ENCODE data around the gene ST8SIA4. TPM values are rescaled to one million over a fixed set of nuclear protein-coding genes. Genes with fewer than 3 reads are reported as not detected.
A peak's percentile ranks its signal among the peaks of the same experiment; 100 is the strongest.

ST8SIA4 gene
- total and polyA plus RNA-seq, 10 of the 15 experiments (the other 5 are each of a cell fraction or from before 2014, with no cell fraction given), result 4.4 to 30.9 (median 19.5) TPM

DNA sequence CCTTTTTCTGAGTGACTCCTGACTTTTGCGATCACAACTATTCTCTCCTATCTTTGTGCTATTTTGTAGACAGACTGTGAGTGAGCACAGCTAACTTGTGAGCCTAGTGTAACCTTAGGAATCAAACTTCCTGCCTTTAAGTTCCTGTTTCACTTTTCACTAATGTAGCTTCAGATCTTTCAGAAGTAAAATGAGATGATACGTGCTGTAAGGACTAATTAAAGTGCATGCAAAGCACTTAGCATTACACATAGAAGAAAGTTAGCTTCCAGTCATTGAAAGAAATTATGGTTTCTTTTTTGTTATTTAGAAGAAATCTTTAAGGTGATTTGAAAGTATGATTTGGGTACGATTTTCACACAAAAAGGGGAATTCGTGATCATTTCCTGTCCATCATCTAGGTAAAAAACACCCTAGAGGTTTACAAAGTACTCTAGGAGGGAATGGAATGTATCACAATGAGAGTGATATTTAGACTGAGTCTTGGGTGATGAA is 122.7 kb downstream of the ST8SIA4 start:
- ATAC-seq (peak; percentile 78), FAIRE-seq (peak; percentile 72), DNase-seq (ENCODE audit: low read depth, low spot score) (peak; percentile 65)
- Histone ChIP-seq H3K4me2 (ENCODE audit: control insufficient read depth, insufficient read depth) (peak overlapping the region; percentile 36), H3K79me2 (ENCODE audit: control insufficient read depth, insufficient read depth, low read length) (no peaks in the 10 kb centered on the region), H3K27ac (ENCODE audit: control insufficient read depth, insufficient read depth) (peak overlapping the region; percentile 69), H3K36me3 (ENCODE audit: control insufficient read depth in 2 of 2, insufficient read depth in 2 of 2, low read length in 1 of 2) (no peaks in the 10 kb centered on the region), H4K20me1 (ENCODE audit: control insufficient read depth, insufficient read depth) (no peaks in the 10 kb centered on the region), H2AFZ (ENCODE audit: control insufficient read depth, low read depth, low read length) (peak overlapping the region; percentile 51), H3K9ac (ENCODE audit: control insufficient read depth, insufficient read depth, low read length) (peak overlapping the region; percentile 13; the same call in 1 of the 2 replicates), H3K27me3 (replicated peaks in 1 of 2; ENCODE audit: control insufficient read depth in 2 of 2, insufficient read depth in 2 of 2, low read length in 1 of 2) (no peaks in the 10 kb centered on the region), H3K4me3 (peak overlapping the region; percentile 18; the same call in 1 of the 2 replicates), H3K4me1 (ENCODE audit: control insufficient read depth, insufficient read depth, low read length) (peaks cover 27% of the 10 kb centered on the region), H3K9me3 (replicated peaks; ENCODE audit: control insufficient read depth, insufficient read depth, low read length) (no peaks in the 10 kb centered on the region; the same call in 2 of the 3 replicates)
- ChIA-PET RAD21 (ENCODE audit: unreplicated experiment) (interaction anchor here (0.7 to 11.2 kb wide), 16 partner anchors 9 to 119 kb away, joined by 3 to 345 read pairs (median 7); partner anchors contain the start of gene ST8SIA4), POLR2A (interaction anchor here (0.7 to 5.0 kb wide), 11 partner anchors 8 to 124 kb away, joined by 3 to 47 read pairs (median 4); partner anchors contain the start of gene ST8SIA4), CTCF (interaction anchor here (1.6 to 11.2 kb wide), 4 partner anchors 9 to 119 kb away, joined by 6 to 232 read pairs (median 22); partner anchors contain the start of gene ST8SIA4), SMC1A (ENCODE audit: uncharacterized antibody, unreplicated experiment) (interaction anchor here (0.7 to 11.2 kb wide), 19 partner anchors 8 to 135 kb away, joined by 3 to 389 read pairs (median 6); partner anchors contain the start of gene ST8SIA4)
- intact Hi-C loops (cut with micrococcal nuclease; ENCODE audit: unreplicated experiment), result loop anchor here (1.0 kb wide), 2 partner anchors 48 to 120 kb away; no protein-coding TSS in a partner anchor
- in situ Hi-C loops (cut with MboI), result loop anchor here (5.0 kb wide), 1 partner anchor 122 kb away; the partner anchor contains the start of gene ST8SIA4
- WGBS (ENCODE audit: insufficient coverage, insufficient replicate concordance, low lambda C conversion rate, missing lambda C conversion rate), result under 1% methylated on average over 4 of the region's 4 CpGs
- BruUV-seq (replicated peaks), result no TSS peak
- TF ChIP-seq RUNX3 (IDR thresholded peaks at IDR 0.05; ENCODE audit: low read length), result peak; percentile 31; the same call in 1 of the 2 replicates
- no peak for TF ChIP-seq GATAD2B (conservative IDR thresholded peaks at IDR 0.05; ENCODE audit: low read depth)
- TF ChIP-seq, protein P1, sequence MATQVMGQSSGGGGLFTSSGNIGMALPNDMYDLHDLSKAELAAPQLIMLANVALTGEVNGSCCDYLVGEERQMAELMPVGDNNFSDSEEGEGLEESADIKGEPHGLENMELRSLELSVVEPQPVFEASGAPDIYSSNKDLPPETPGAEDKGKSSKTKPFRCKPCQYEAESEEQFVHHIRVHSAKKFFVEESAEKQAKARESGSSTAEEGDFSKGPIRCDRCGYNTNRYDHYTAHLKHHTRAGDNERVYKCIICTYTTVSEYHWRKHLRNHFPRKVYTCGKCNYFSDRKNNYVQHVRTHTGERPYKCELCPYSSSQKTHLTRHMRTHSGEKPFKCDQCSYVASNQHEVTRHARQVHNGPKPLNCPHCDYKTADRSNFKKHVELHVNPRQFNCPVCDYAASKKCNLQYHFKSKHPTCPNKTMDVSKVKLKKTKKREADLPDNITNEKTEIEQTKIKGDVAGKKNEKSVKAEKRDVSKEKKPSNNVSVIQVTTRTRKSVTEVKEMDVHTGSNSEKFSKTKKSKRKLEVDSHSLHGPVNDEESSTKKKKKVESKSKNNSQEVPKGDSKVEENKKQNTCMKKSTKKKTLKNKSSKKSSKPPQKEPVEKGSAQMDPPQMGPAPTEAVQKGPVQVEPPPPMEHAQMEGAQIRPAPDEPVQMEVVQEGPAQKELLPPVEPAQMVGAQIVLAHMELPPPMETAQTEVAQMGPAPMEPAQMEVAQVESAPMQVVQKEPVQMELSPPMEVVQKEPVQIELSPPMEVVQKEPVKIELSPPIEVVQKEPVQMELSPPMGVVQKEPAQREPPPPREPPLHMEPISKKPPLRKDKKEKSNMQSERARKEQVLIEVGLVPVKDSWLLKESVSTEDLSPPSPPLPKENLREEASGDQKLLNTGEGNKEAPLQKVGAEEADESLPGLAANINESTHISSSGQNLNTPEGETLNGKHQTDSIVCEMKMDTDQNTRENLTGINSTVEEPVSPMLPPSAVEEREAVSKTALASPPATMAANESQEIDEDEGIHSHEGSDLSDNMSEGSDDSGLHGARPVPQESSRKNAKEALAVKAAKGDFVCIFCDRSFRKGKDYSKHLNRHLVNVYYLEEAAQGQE (IDR thresholded peaks at IDR 0.05; ENCODE audit: low read depth, low read length), result no peak
- peak in 1 of 2 experiments; percentile 84; a peak in 2 of 4 replicates for TF ChIP-seq ETV6 (conservative IDR thresholded peaks at IDR 0.05 in 1 of 2, IDR thresholded peaks at IDR 0.05 in 1 of 2; ENCODE audit: borderline replicate concordance in 1 of 2, low read depth in 1 of 2)
- TF ChIP-seq, protein P2, sequence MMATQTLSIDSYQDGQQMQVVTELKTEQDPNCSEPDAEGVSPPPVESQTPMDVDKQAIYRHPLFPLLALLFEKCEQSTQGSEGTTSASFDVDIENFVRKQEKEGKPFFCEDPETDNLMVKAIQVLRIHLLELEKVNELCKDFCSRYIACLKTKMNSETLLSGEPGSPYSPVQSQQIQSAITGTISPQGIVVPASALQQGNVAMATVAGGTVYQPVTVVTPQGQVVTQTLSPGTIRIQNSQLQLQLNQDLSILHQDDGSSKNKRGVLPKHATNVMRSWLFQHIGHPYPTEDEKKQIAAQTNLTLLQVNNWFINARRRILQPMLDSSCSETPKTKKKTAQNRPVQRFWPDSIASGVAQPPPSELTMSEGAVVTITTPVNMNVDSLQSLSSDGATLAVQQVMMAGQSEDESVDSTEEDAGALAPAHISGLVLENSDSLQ (IDR thresholded peaks at IDR 0.05), result peak; percentile 90
- TF ChIP-seq, protein P3, sequence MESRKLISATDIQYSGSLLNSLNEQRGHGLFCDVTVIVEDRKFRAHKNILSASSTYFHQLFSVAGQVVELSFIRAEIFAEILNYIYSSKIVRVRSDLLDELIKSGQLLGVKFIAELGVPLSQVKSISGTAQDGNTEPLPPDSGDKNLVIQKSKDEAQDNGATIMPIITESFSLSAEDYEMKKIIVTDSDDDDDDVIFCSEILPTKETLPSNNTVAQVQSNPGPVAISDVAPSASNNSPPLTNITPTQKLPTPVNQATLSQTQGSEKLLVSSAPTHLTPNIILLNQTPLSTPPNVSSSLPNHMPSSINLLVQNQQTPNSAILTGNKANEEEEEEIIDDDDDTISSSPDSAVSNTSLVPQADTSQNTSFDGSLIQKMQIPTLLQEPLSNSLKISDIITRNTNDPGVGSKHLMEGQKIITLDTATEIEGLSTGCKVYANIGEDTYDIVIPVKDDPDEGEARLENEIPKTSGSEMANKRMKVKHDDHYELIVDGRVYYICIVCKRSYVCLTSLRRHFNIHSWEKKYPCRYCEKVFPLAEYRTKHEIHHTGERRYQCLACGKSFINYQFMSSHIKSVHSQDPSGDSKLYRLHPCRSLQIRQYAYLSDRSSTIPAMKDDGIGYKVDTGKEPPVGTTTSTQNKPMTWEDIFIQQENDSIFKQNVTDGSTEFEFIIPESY (IDR thresholded peaks at IDR 0.05), result no peak
- TF ChIP-seq, protein P4, sequence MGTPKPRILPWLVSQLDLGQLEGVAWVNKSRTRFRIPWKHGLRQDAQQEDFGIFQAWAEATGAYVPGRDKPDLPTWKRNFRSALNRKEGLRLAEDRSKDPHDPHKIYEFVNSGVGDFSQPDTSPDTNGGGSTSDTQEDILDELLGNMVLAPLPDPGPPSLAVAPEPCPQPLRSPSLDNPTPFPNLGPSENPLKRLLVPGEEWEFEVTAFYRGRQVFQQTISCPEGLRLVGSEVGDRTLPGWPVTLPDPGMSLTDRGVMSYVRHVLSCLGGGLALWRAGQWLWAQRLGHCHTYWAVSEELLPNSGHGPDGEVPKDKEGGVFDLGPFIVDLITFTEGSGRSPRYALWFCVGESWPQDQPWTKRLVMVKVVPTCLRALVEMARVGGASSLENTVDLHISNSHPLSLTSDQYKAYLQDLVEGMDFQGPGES (IDR thresholded peaks at IDR 0.05), result no peak
- no peak for TF ChIP-seq BRCA1 (IDR thresholded peaks at IDR 0.05; ENCODE audit: low read depth, low read length)
- no peak for TF ChIP-seq ESRRA (IDR thresholded peaks at IDR 0.05; ENCODE audit: low read length)
- no peak for TF ChIP-seq RAD21 (IDR thresholded peaks at IDR 0.05; ENCODE audit: insufficient read depth, low read depth, low read length)
- TF ChIP-seq MEF2B (IDR thresholded peaks at IDR 0.05; ENCODE audit: partially characterized antibody, poor library complexity, severe bottlenecking), result peak; percentile 36
- TF ChIP-seq TBL1XR1 (IDR thresholded peaks at IDR 0.05; ENCODE audit: low read depth, low read length), result peak; percentile 58; the same call in 1 of the 2 replicates
- peak; percentile 58 for TF ChIP-seq ATF7 (IDR thresholded peaks at IDR 0.05; ENCODE audit: low read depth)
- no peak for TF ChIP-seq NRF1 (conservative IDR thresholded peaks at IDR 0.05; ENCODE audit: low read depth, low read length)

Measured in GM12878 (cell line).